H1 (cell line): Measurements from ENCODE around the gene NEK10. TPM values are rescaled to one million over a fixed set of nuclear protein-coding genes. Genes with fewer than 3 reads are reported as not detected.

Experiments used
- ATF3 ChIP-seq: IDR thresholded peaks from 2 replicates; pipeline ENCODE4 v1.6.1; 2011; ENCODE audit warnings: low read depth, mild to moderate bottlenecking, low read length; ENCODE audit not compliant: insufficient read depth
- CHD7 ChIP-seq: fragments of 300-600 bp; sonication (generic); IDR thresholded peaks from 2 replicates; pipeline ENCODE4 v1.7.1; 2012; ENCODE audit warnings: low read length, moderate library complexity, mild to moderate bottlenecking, inconsistent platforms; ENCODE audit not compliant: insufficient replicate concordance
- HDAC2 ChIP-seq, 2 experiments: fragments of 300-600 bp in 1 of 2; sonication (generic) in 1 of 2; IDR thresholded peaks; 2 replicates each; pipeline ENCODE4 v1.6.1; 2011 to 2012; ENCODE audit warnings: low read depth in 2 of 2, low read length in 2 of 2, mild to moderate bottlenecking in 2 of 2, moderate library complexity in 2 of 2, borderline replicate concordance in 1 of 2, inconsistent platforms in 1 of 2
- JUN ChIP-seq: IDR thresholded peaks from 2 replicates; pipeline ENCODE4 v1.6.1; 2011; ENCODE audit warnings: low read depth, mild to moderate bottlenecking, improper control_type of control experiment, low read length
- NRF1 ChIP-seq: IDR thresholded peaks from 2 replicates; pipeline ENCODE4 v1.6.1; 2011; ENCODE audit warnings: mild to moderate bottlenecking, low read depth, low read length, improper control_type of control experiment
- RBBP5 ChIP-seq: IDR thresholded peaks from 2 replicates; pipeline ENCODE4 v1.7.1; 2012; ENCODE audit warnings: low read depth, mild to moderate bottlenecking, inconsistent platforms, low read length, moderate library complexity, borderline replicate concordance
- RXRA ChIP-seq: IDR thresholded peaks from 2 replicates; pipeline ENCODE4 v1.6.1; 2011; ENCODE audit warnings: low read depth, mild to moderate bottlenecking, low read length, moderate library complexity; ENCODE audit not compliant: insufficient read depth
- SIRT6 ChIP-seq: IDR thresholded peaks from one replicate; pipeline ENCODE4 v1.7.1; 2012; ENCODE audit warnings: low read length, inconsistent platforms
- TBP ChIP-seq: IDR thresholded peaks from 2 replicates; pipeline ENCODE4 v1.6.1; 2011; ENCODE audit warnings: low read depth, low read length, improper control_type of control experiment
- polyA plus RNA-seq, 7 experiments: library from polyadenylated mRNA; depleted of rRNA in 3 of 7; stranded (reverse) in 5 of 7; unstranded in 2 of 7; fragments of >200 nt in 5 of 7; fragments of 200-250 nt in 2 of 7; gene quantifications; 1 replicate in 5 of 7; 2 replicates in 1 of 7; 4 replicates in 1 of 7; pipeline versions ENCODE4 v1.2.1 to v1.2.3, GENCODE V29; 2011 to 2013; ENCODE audit warnings: missing spikeins in 2 of 7, mixed read lengths in 2 of 7
- total RNA-seq: library from RNA; stranded (reverse); fragmentation: NEBNext Ultra II Directional; extraction: Animal tissue kit (Norgen Biotek cat#: 25700); gene quantifications from 2 replicates; pipeline ENCODE4 v1.2.1, GENCODE V29; 2021

The NEK10 gene
- total and polyA plus RNA-seq, 2 of the 8 experiments (the other 6 are each of a cell fraction or from before 2014, with no cell fraction given): 0.18 to 0.50 TPM

- no peak for TF ChIP-seq CHD7
- TF ChIP-seq HDAC2 (IDR thresholded peaks at IDR 0.05; ENCODE audit: borderline replicate concordance in 1 of 2, low read depth in 2 of 2, low read length in 2 of 2): no peak
- TF ChIP-seq SIRT6: no peak
- no peak for TF ChIP-seq RBBP5
- no peak for TF ChIP-seq RXRA
- TF ChIP-seq TBP: no peak
- no peak for TF ChIP-seq ATF3
- TF ChIP-seq JUN: no peak
- TF ChIP-seq NRF1: no peak
These were observed 87.5 kb downstream of the NEK10 start (continued) for GRCh38 chr3:27281671-27282150.
